Measurements from ENCODE around the gene C16orf95.

DNA sequence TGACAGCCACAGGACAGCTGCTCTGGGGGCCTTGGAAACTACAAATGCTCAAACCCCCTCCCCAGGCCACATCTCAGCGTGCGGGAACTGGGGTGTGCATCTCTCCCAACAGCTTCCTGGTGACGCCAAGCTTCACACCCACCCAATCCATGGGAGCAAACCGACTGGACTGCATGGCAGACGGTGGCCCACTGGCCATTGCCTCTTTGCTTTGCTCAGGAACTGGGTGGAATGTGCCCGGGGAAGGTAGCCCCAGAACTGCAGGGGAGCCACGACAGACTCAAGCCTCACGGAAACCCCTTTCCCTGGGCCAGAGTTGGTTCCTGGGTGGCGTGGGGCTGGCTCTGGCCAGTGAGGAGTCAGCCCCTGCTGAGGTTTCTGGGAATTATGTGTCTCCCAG is 5.2 kb upstream of the C16orf95 start:
- TF ChIP-seq CTCF (IDR thresholded peaks at IDR 0.05) (no peak), POLR2A (IDR thresholded peaks at IDR 0.05) (no peak)

Data from lower leg skin (tissue), 3 donors.